Neural cell (in vitro differentiated cells): Measurements from ENCODE around the gene NEBL. TPM values are rescaled to one million over a fixed set of nuclear protein-coding genes. Genes with fewer than 3 reads are reported as not detected.

Experiments
- H2AFZ ChIP-seq: fragments of 200-600, 300-800 bp; sonication (generic), shearing (Covaris generic); 2 replicates; pipeline ENCODE4 v1.6.0; 2014; ENCODE audit warnings: low read depth, mild to moderate bottlenecking, antibody characterized with exemption, low read length, moderate library complexity
- H3F3A ChIP-seq: fragments of 200-600 bp; shearing (Covaris generic); 2 replicates; pipeline ENCODE4 v1.6.1; 2016; ENCODE audit warnings: mild to moderate bottlenecking, moderate library complexity, mixed read lengths, antibody characterized with exemption, low read length; ENCODE audit not compliant: insufficient read depth, poor library complexity, severe bottlenecking
- H3K27ac ChIP-seq: fragments of 200-600, 300-800 bp; sonication (generic), shearing (Covaris generic); 2 replicates; pipeline ENCODE4 v1.5.1; 2014; ENCODE audit warnings: mild to moderate bottlenecking, low read length, moderate library complexity
- H3K27me3 ChIP-seq: fragments of 300-800, 200-600 bp; sonication (generic), shearing (Covaris generic); 2 replicates; pipeline ENCODE4 v1.6.0; 2014; ENCODE audit warnings: mild to moderate bottlenecking, low read depth, low read length, moderate library complexity; ENCODE audit not compliant: insufficient read depth
- H3K36me3 ChIP-seq: fragments of 300-800, 200-600 bp; sonication (generic), shearing (Covaris generic); 2 replicates; pipeline ENCODE4 v1.5.1; 2014; ENCODE audit warnings: mild to moderate bottlenecking, antibody characterized with exemption, low read length, moderate library complexity; ENCODE audit not compliant: insufficient read depth
- H3K4me2 ChIP-seq: fragments of 300-800, 200-600 bp; sonication (generic), shearing (Covaris generic); 2 replicates; pipeline ENCODE4 v1.6.0; 2014; ENCODE audit warnings: mild to moderate bottlenecking, low read length
- H3K4me3 ChIP-seq: fragments of 300-800, 200-600 bp; sonication (generic), shearing (Covaris generic); 2 replicates; pipeline ENCODE4 v1.5.1; 2014; ENCODE audit warnings: mild to moderate bottlenecking, low read length, moderate library complexity
- H3K79me2 ChIP-seq: fragments of 200-600 bp; shearing (Covaris generic); replicated peaks from 2 replicates; pipeline ENCODE4 v1.6.0; 2014; ENCODE audit warnings: mild to moderate bottlenecking, low read length, moderate library complexity; ENCODE audit not compliant: insufficient read depth
- H3K9ac ChIP-seq: fragments of 300-800, 200-600 bp; sonication (generic), shearing (Covaris generic); 2 replicates; pipeline ENCODE4 v1.6.1; 2016; ENCODE audit warnings: mild to moderate bottlenecking, low read length, mixed read lengths
- H3K9me2 ChIP-seq: fragments of 200-600 bp; shearing (Covaris generic); 2 replicates; pipeline ENCODE4 v1.6.1; 2016; ENCODE audit warnings: mild to moderate bottlenecking, low read length, mixed read lengths; ENCODE audit not compliant: insufficient read depth
- H3K9me3 ChIP-seq: fragments of 200-600, 300-800 bp; sonication (generic), shearing (Covaris generic); 2 replicates; pipeline ENCODE4 v1.6.1; 2016; ENCODE audit warnings: mild to moderate bottlenecking, mixed run types, low read length, moderate library complexity, mixed read lengths
- H4K20me1 ChIP-seq: fragments of 200-600 bp; shearing (Covaris generic); 2 replicates; pipeline ENCODE4 v1.6.1; 2016; ENCODE audit warnings: mild to moderate bottlenecking, mixed run types; ENCODE audit not compliant: insufficient read depth
- EP300 ChIP-seq: fragments of 450-650 bp; conservative IDR thresholded peaks from 2 replicates; pipeline ENCODE4 v1.6.1; 2014; ENCODE audit warnings: antibody characterized with exemption, mild to moderate bottlenecking, moderate library complexity; ENCODE audit not compliant: poor library complexity, severe bottlenecking
- EZH2 ChIP-seq: fragments of 200-600, 300-800 bp; shearing (Covaris generic), sonication (generic); IDR thresholded peaks from 2 replicates; pipeline ENCODE4 v1.6.1; 2014; ENCODE audit warnings: antibody characterized with exemption, low read length, borderline replicate concordance, mild to moderate bottlenecking; ENCODE audit not compliant: insufficient read depth, poor library complexity, severe bottlenecking
- MXI1 ChIP-seq: fragments of 450-650 bp; conservative IDR thresholded peaks from 2 replicates; pipeline ENCODE4 v1.6.1; 2014; ENCODE audit warnings: antibody characterized with exemption, mild to moderate bottlenecking; ENCODE audit not compliant: poor library complexity, severe bottlenecking
- POLR2AphosphoS5 ChIP-seq: IDR thresholded peaks from 2 replicates; pipeline ENCODE4 v1.6.1; 2012
- RAD21 ChIP-seq: fragments of 450-650 bp; conservative IDR thresholded peaks from 2 replicates; pipeline ENCODE4 v1.6.1; 2014; ENCODE audit warnings: antibody characterized with exemption, mild to moderate bottlenecking, moderate library complexity
- REST ChIP-seq: IDR thresholded peaks from 2 replicates; pipeline ENCODE4 v1.6.1; 2012; ENCODE audit warnings: borderline replicate concordance
- SMC3 ChIP-seq: fragments of 450-650 bp; conservative IDR thresholded peaks from 2 replicates; pipeline ENCODE4 v1.6.1; 2014; ENCODE audit warnings: antibody characterized with exemption, mild to moderate bottlenecking, moderate library complexity; ENCODE audit not compliant: poor library complexity
- TAF1 ChIP-seq: IDR thresholded peaks from 2 replicates; pipeline ENCODE4 v1.6.1; 2012; ENCODE audit warnings: low read depth
- polyA plus RNA-seq: library from polyadenylated mRNA; depleted of rRNA; stranded (reverse); fragments of >200 nt; gene quantifications from 2 replicates; pipeline ENCODE4 v1.2.3, GENCODE V29; 2014
- TF ChIP-seq, protein P1 (sequence below): fragments of 450-650 bp; IDR thresholded peaks from 2 replicates; pipeline ENCODE4 v1.5.1; 2014; ENCODE audit warnings: antibody characterized with exemption, mild to moderate bottlenecking, moderate library complexity; ENCODE audit not compliant: poor library complexity, severe bottlenecking

NEBL gene
- polyA plus RNA-seq, 1 donor from 2014 or later, result 16.3 TPM

- Histone ChIP-seq H2AFZ (no peak overlapping the region), H3K4me3 (no peak overlapping the region), H3K27ac (no peak overlapping the region), H3K27me3 (no peaks in the 10 kb centered on the region), H4K20me1 (no peaks in the 10 kb centered on the region), H3K9ac (no peak overlapping the region), H3F3A (no peaks in the 10 kb centered on the region), H3K9me3 (no peaks in the 10 kb centered on the region), H3K36me3 (no peaks in the 10 kb centered on the region), H3K4me2 (no peak overlapping the region), H3K79me2 (no peaks in the 10 kb centered on the region), H3K9me2 (no peaks in the 10 kb centered on the region)
- TF ChIP-seq RAD21 (no peak), REST (no peak), SMC3 (no peak), POLR2AphosphoS5 (no peak), EZH2 (no peak), EP300 (no peak), MXI1 (no peak), TAF1 (no peak)
- TF ChIP-seq, protein P1, sequence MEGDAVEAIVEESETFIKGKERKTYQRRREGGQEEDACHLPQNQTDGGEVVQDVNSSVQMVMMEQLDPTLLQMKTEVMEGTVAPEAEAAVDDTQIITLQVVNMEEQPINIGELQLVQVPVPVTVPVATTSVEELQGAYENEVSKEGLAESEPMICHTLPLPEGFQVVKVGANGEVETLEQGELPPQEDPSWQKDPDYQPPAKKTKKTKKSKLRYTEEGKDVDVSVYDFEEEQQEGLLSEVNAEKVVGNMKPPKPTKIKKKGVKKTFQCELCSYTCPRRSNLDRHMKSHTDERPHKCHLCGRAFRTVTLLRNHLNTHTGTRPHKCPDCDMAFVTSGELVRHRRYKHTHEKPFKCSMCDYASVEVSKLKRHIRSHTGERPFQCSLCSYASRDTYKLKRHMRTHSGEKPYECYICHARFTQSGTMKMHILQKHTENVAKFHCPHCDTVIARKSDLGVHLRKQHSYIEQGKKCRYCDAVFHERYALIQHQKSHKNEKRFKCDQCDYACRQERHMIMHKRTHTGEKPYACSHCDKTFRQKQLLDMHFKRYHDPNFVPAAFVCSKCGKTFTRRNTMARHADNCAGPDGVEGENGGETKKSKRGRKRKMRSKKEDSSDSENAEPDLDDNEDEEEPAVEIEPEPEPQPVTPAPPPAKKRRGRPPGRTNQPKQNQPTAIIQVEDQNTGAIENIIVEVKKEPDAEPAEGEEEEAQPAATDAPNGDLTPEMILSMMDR, result no peak
Measured at GRCh38 chr10:20748551-20748950, 148.6 kb downstream of the NEBL start.

- Histone ChIP-seq H2AFZ (no peak overlapping the region), H3K9me2 (no peaks in the 10 kb centered on the region), H3K4me3 (no peak overlapping the region), H3K27ac (no peak overlapping the region), H4K20me1 (no peaks in the 10 kb centered on the region), H3K9ac (no peak overlapping the region), H3K79me2 (no peaks in the 10 kb centered on the region), H3K36me3 (no peaks in the 10 kb centered on the region), H3K4me2 (no peak overlapping the region), H3F3A (no peaks in the 10 kb centered on the region), H3K9me3 (no peaks in the 10 kb centered on the region), H3K27me3 (no peaks in the 10 kb centered on the region)
- TF ChIP-seq RAD21, result no peak
- TF ChIP-seq, protein P1, result no peak
- no peak for TF ChIP-seq POLR2AphosphoS5
- no peak for TF ChIP-seq EP300
- no peak for TF ChIP-seq TAF1
- TF ChIP-seq REST, result no peak
- no peak for TF ChIP-seq MXI1
- no peak for TF ChIP-seq EZH2
- no peak for TF ChIP-seq SMC3
Measured at GRCh38 chr10:20747782-20748181, 149.3 kb downstream of the NEBL start.
